BLaER1 treated with 17β-estradiol and CSF1 and Interleukin-3, amounts not matched to agents 10 nM and 100 nM (cell line): ENCODE measurements around the gene GCAT.

Experiments used
- H3K27ac ChIP-seq, 11 experiments: shearing (Covaris generic); formaldehyde crosslinking; 2 replicates each; pipeline ENCODE4 v1.8.1; 2022
- H3K27me3 ChIP-seq, 11 experiments: shearing (Covaris generic); formaldehyde crosslinking; 2 replicates each; pipeline ENCODE4 v1.8.1; 2022
- H3K36me3 ChIP-seq, 11 experiments: shearing (Covaris generic); formaldehyde crosslinking; 2 replicates each; pipeline ENCODE4 v1.8.1; 2022
- H3K4me1 ChIP-seq, 10 experiments: shearing (Covaris generic); formaldehyde crosslinking; 2 replicates each; pipeline ENCODE4 v1.8.1; 2022
- H3K4me2 ChIP-seq, 11 experiments: shearing (Covaris generic); formaldehyde crosslinking; 2 replicates each; pipeline ENCODE4 v1.8.1; 2022
- H3K4me3 ChIP-seq, 10 experiments: shearing (Covaris generic); formaldehyde crosslinking; 2 replicates each; pipeline ENCODE4 v1.8.1; 2022
- H3K9ac ChIP-seq, 11 experiments: shearing (Covaris generic); formaldehyde crosslinking; 2 replicates each; pipeline ENCODE4 v1.8.1; 2022
- H3K9me3 ChIP-seq, 11 experiments: shearing (Covaris generic); formaldehyde crosslinking; replicated peaks in 1 of 11; 2 replicates each; pipeline ENCODE4 v1.8.1; 2022
- H4K20me1 ChIP-seq, 11 experiments: shearing (Covaris generic); formaldehyde crosslinking; 2 replicates each; pipeline ENCODE4 v1.8.1; 2022
- Cebpa-rat ChIP-seq, 11 experiments: shearing (Covaris generic); IDR thresholded peaks; 2 replicates each; pipeline ENCODE4 v1.8.1; 2022

The GCAT gene

DNA sequence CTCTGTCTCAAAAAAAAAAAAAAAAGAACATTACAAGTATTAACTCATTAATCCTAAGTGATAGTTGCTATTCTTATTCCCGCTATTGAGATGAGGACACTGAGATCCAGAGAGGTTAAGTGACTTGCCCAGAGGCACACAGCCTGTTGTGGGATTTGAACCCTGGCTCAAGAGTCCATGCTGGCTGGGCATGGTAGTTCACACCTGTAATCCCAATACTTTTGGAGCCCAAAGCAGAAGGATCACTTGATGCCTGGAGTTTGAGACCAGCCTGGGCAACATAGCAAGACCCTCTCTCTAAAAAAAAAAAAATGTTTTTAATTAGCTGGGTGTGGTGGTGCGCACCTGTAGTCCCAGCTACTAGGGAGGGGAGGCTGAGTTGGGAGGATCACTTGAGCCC lies 4.1 kb downstream of the GCAT start:
- Histone ChIP-seq H3K27ac (no peak overlapping the region), H3K9me3 (no peaks in the 10 kb centered on the region), H3K4me1 (peaks cover 8 to 20% (median 16%) of the 10 kb centered on the region in 10 experiments), H3K36me3 (peaks cover 0 to 28% (median 0%) of the 10 kb centered on the region in 11 experiments; a peak in 3 of 22 replicates), H3K9ac (no peak overlapping the region), H3K27me3 (peaks cover 31 to 39% (median 34%) of the 10 kb centered on the region in 11 experiments), H4K20me1 (peaks cover 0 to 20% (median 3%) of the 10 kb centered on the region in 11 experiments; a peak in 7 of 22 replicates), H3K4me3 (no peak overlapping the region), H3K4me2 (no peak overlapping the region)
- TF ChIP-seq Cebpa-rat (IDR thresholded peaks at IDR 0.05) = no peak

DNA sequence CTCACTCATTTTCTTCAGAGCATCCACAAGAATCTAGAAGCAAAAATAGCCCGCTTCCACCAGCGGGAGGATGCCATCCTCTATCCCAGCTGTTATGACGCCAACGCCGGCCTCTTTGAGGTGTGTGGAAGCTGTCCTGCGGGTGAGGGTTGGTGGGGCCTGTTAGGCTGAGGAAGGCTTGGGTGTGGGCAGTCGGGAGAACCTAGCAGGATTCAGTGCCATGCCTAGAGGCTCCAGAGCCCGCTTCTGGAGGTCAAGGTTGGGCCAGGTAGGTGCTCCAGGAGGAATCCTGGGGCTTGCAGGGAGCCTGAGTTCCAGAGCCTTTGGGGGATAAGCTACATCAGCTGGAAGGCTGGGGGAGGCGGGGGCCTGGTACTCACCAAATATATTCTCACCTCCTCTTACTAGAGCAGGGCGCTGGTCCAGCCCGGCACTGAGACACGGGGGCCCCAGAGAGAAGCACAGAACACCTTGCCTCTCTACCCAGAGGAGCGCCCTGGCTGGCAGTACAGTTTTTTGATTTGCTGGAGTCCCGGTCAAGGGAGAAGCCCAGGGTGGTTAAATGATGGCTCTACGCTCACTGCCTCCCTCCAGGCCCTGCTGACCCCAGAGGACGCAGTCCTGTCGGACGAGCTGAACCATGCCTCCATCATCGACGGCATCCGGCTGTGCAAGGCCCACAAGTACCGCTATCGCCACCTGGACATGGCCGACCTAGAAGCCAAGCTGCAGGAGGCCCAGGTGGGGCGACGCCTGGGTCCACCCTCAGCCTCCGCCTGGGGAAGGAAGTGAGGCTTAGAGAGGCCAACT lies 5.3 kb downstream of the GCAT start:
- Histone ChIP-seq H4K20me1 (peaks cover 0 to 20% (median 3%) of the 10 kb centered on the region in 11 experiments; a peak in 4 of 22 replicates), H3K9ac (no peak overlapping the region; a peak in 1 of 22 replicates), H3K27ac (no peak overlapping the region), H3K36me3 (peaks cover 0 to 28% (median 0%) of the 10 kb centered on the region in 11 experiments; a peak in 3 of 22 replicates), H3K4me2 (no peak overlapping the region), H3K27me3 (peaks cover 26 to 36% (median 31%) of the 10 kb centered on the region in 11 experiments), H3K4me1 (peaks cover 8 to 15% (median 10%) of the 10 kb centered on the region in 10 experiments), H3K4me3 (no peak overlapping the region), H3K9me3 (no peaks in the 10 kb centered on the region)
- no peak for TF ChIP-seq Cebpa-rat (IDR thresholded peaks at IDR 0.05)

DNA sequence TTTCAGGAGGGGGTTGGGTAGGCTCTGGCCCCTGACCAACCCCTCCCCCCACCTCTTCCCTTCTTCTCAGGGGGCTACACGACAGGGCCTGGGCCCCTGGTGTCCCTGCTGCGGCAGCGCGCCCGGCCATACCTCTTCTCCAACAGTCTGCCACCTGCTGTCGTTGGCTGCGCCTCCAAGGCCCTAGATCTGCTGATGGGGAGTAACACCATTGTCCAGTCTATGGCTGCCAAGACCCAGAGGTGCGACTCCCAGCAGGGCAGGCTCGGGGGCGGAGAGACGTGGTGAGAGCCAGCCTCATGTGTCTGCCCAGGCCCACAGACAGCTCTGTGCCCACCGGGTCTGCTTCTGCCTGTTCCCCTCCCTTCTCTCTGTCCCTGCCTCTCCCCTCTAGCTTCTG lies 7.9 kb downstream of the GCAT start:
- H3K9me3 ChIP-seq = no peaks in the 10 kb centered on the region
- no peak overlapping the region for H3K27ac ChIP-seq
- TF ChIP-seq Cebpa-rat (IDR thresholded peaks at IDR 0.05) = no peak
- H3K9ac ChIP-seq = peak overlapping the region in 2 of 11 experiments; percentile 3 to 19; a peak in 2 of 22 replicates
- no peak overlapping the region for H3K4me3 ChIP-seq
- H4K20me1 ChIP-seq = peaks cover 0 to 10% (median 0%) of the 10 kb centered on the region in 11 experiments; a peak in 5 of 22 replicates
- H3K4me1 ChIP-seq = peaks cover 6 to 13% (median 10%) of the 10 kb centered on the region in 10 experiments; a peak in 15 of 20 replicates
- peaks cover 30 to 39% (median 34%) of the 10 kb centered on the region in 11 experiments for H3K27me3 ChIP-seq
- peaks cover 0 to 28% (median 0%) of the 10 kb centered on the region in 11 experiments; a peak in 3 of 22 replicates for H3K36me3 ChIP-seq
- no peak overlapping the region for H3K4me2 ChIP-seq

DNA sequence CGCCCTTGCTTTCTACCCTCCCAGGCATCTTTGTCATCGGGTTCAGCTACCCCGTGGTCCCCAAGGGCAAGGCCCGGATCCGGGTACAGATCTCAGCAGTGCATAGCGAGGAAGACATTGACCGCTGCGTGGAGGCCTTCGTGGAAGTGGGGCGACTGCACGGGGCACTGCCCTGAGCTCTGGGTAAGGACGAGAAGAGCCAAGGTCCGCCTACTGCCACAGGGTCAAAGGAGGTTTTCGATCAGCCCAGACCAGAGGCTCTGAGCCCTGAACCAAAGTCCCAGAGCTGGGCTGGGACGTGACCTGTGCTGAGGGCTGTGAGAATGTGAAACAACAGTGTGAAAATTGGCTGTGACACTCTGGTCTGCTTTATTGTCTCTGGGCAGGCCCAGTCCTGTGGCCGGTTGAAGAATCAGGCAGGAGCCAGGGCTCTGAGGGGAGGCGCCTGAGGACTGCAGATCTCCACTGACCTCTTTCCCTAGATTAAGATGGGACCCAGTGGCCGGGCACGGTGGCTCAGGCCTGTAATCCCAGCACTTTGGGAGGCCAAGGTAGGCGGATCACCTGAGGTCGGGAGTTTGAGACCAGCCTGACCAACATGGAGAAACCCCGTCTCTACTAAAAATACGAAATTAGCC lies 8.9 kb downstream of the GCAT start:
- H3K4me1 ChIP-seq = peaks cover 6 to 13% (median 10%) of the 10 kb centered on the region in 10 experiments; a peak in 15 of 20 replicates
- H3K9me3 ChIP-seq = no peaks in the 10 kb centered on the region
- TF ChIP-seq Cebpa-rat (IDR thresholded peaks at IDR 0.05) = no peak
- no peak overlapping the region for H3K4me2 ChIP-seq
- H3K9ac ChIP-seq = peak overlapping the region in 1 of 11 experiments; percentile 19; a peak in 3 of 22 replicates
- peaks cover 0 to 28% (median 0%) of the 10 kb centered on the region in 11 experiments; a peak in 3 of 22 replicates for H3K36me3 ChIP-seq
- H3K27ac ChIP-seq = no peak overlapping the region
- peaks cover 31 to 47% (median 42%) of the 10 kb centered on the region in 11 experiments for H3K27me3 ChIP-seq
- no peak overlapping the region for H3K4me3 ChIP-seq
- peaks cover 0 to 10% (median 0%) of the 10 kb centered on the region in 11 experiments; a peak in 5 of 22 replicates for H4K20me1 ChIP-seq

DNA sequence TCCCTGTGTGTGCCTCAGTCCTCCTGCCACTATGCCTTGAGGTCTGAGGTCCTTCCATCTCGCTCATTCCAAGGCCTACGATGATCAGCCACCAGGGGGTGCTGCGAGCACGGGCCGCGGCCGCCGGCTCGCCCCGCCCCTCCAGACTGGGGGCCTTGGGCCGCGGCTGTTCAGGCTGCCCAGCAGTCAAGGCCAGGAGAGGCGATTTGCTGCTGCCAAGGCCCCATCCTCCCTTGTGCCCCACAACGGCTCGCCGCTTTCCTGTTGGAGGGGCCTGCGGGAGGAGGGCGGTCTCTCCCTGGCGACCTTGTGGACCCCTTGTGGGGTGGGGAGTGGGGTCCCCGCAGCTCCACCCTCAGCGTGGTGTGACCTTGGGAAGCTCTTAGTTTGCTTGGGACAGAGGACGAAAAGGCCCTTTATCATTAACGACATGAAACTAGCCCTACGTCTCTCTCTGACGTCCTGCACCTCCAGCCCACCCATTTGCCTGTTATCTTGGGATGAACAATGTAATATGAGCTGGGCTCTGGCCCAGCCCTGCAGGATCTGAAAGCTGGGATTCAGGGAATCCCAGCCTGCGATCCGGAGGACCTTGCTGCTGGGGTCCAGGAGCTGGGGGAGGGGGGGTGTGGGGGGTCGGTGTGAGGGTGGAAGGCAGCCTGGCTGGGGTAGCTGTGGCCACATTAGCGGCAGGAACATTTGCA lies 10.1 kb downstream of the GCAT start:
- H3K4me3 ChIP-seq = peak overlapping the region in 4 of 10 experiments; percentile 23 to 46 (median 34); a peak in 3 of 20 replicates
- peaks cover 0 to 15% (median 0%) of the 10 kb centered on the region in 11 experiments; a peak in 5 of 22 replicates for H4K20me1 ChIP-seq
- H3K27me3 ChIP-seq = peaks cover 40 to 56% (median 53%) of the 10 kb centered on the region in 11 experiments
- peak overlapping the region in 8 of 11 experiments; percentile 15 to 61 (median 28); a peak in 8 of 22 replicates for H3K9ac ChIP-seq
- H3K36me3 ChIP-seq = peaks cover 0 to 28% (median 0%) of the 10 kb centered on the region in 11 experiments; a peak in 3 of 22 replicates
- H3K4me1 ChIP-seq = peaks cover 6 to 18% (median 10%) of the 10 kb centered on the region in 10 experiments; a peak in 15 of 20 replicates
- H3K4me2 ChIP-seq = peak overlapping the region; percentile 51 to 95 (median 74)
- no peak overlapping the region for H3K27ac ChIP-seq
- TF ChIP-seq Cebpa-rat (IDR thresholded peaks at IDR 0.05) = no peak
- no peaks in the 10 kb centered on the region for H3K9me3 ChIP-seq

DNA sequence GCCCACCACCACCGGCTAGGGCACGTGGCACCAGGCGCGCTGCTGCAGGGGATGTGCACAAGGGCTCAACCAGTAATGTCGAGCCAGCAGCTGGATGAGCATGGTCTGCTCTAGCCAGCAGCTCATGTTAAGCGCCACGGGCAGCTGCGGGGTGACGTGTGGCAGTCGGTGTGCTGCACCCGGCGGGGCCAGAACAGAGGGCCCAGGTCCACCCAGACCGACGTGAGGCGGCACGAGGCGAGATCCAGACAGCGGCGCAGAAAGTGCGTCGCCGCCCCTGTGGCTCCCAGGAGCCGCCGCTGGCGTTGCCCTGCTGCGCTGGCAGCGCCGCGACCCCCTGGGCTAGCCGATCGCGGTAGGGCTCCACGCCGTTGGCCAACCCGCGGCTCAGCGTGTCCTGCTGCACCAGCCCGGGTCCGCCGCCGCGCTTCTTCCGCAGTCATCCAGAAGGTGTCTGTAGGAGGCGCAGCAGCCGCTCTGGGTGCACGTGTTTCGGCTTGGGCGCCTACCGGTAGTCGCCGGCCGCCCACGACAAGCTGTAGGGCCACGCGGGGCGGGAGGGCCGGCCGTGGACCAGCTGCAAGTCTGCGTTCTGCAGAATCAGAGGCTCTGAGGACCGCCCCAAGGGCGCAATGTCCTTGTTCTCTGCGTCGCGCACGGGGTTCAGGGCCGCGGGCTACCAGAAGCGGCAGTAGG lies 10.8 kb downstream of the GCAT start:
- no peak for TF ChIP-seq Cebpa-rat (IDR thresholded peaks at IDR 0.05)
- no peaks in the 10 kb centered on the region for H3K9me3 ChIP-seq
- peaks cover 46 to 63% (median 60%) of the 10 kb centered on the region in 11 experiments for H3K27me3 ChIP-seq
- H3K4me1 ChIP-seq = peaks cover 6 to 18% (median 10%) of the 10 kb centered on the region in 10 experiments; a peak in 15 of 20 replicates
- peak overlapping the region in 6 of 10 experiments; percentile 6 to 43 (median 32); a peak in 8 of 20 replicates for H3K4me3 ChIP-seq
- peak overlapping the region in 2 of 11 experiments; percentile 35 to 45; a peak in 2 of 22 replicates for H3K9ac ChIP-seq
- H4K20me1 ChIP-seq = peaks cover 0 to 20% (median 0%) of the 10 kb centered on the region in 11 experiments; a peak in 5 of 22 replicates
- peak overlapping the region; percentile 36 to 81 (median 57); a peak in 21 of 22 replicates for H3K4me2 ChIP-seq
- peaks cover 0 to 28% (median 0%) of the 10 kb centered on the region in 11 experiments; a peak in 3 of 22 replicates for H3K36me3 ChIP-seq
- H3K27ac ChIP-seq = no peak overlapping the region

DNA sequence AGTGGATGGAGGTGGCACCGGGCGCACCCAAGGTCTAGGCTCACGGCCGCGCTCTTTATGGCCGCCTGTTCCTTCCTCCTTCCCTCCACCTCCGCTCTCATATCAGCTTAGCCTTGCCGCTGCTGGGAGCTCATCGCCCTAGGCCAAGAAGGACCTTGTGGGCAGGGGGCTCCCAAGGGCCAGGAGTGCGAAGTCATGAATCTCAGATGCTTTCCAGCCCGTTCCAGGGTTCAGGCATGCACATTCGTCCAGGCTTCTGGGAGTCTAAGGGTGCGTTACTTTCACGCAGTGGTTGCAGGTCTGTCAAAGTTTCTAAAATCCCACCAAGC lies 11.3 kb downstream of the GCAT start:
- peaks cover 0 to 20% (median 0%) of the 10 kb centered on the region in 11 experiments; a peak in 5 of 22 replicates for H4K20me1 ChIP-seq
- H3K4me1 ChIP-seq = peaks cover 6 to 18% (median 10%) of the 10 kb centered on the region in 10 experiments; a peak in 15 of 20 replicates
- H3K27me3 ChIP-seq = peaks cover 50 to 68% (median 65%) of the 10 kb centered on the region in 11 experiments
- no peaks in the 10 kb centered on the region for H3K9me3 ChIP-seq
- TF ChIP-seq Cebpa-rat (IDR thresholded peaks at IDR 0.05) = no peak
- H3K27ac ChIP-seq = no peak overlapping the region
- H3K36me3 ChIP-seq = peaks cover 0 to 27% (median 0%) of the 10 kb centered on the region in 11 experiments; a peak in 3 of 22 replicates
- H3K4me3 ChIP-seq = peak overlapping the region in 4 of 10 experiments; percentile 6 to 43 (median 34); a peak in 5 of 20 replicates
- no peak overlapping the region for H3K9ac ChIP-seq
- peak overlapping the region; percentile 36 to 81 (median 57); a peak in 15 of 22 replicates for H3K4me2 ChIP-seq
